ENCODE results near the gene SPRR2G.
"Not testable (repeated sequence)": the region's sequence is repeated elsewhere in the genome, so short reads cannot be mapped to it uniquely, and the experiment has no call there.

SPRR2G gene

GRCh38 chr1:153113416-153113815, 37.3 kb downstream of the SPRR2G start, which contains the start of gene SPRR2F:
TSS of gene SPRR2F (minus strand) at chr1:153113516. CDS start at chr1:153112733, 783 bp downstream.
- DNase-seq (ENCODE audit: low read depth), result no peak

DNA sequence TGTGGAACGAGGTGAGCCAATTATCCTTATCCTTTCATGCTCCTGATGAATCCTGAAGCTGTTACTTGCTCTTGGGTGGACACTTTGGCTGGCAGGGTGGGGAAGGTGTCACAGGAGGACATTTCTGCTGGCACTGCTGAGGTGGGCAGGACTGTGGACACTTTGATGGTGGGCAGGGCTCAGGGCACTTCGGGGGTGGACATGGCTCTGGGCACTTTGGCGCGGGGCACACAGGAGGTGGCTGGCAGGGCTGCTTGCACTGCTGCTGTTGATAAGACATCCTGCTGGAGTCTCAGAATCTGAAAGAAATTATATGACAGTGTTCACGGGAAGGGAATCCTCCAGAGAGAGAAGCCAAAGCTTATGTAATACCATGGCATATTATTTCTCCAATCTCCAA, 38.2 kb downstream of the SPRR2G start:
- not testable (repeated sequence) for DNase-seq (ENCODE audit: low read depth)

- peak; percentile 66 for DNase-seq (ENCODE audit: low read depth)
These were observed 50.4 kb downstream of the SPRR2G start for GRCh38 chr1:153100245-153100644.

All from HS-27A (cell line).